Cortex of kidney (tissue), 1 donor: ENCODE results near the gene RRP8.

Experiments used
- DNase-seq: peaks from one replicate; lab custom pipeline; 2025; lab: John Stamatoyannopoulos, UW

Gene RRP8

DNA sequence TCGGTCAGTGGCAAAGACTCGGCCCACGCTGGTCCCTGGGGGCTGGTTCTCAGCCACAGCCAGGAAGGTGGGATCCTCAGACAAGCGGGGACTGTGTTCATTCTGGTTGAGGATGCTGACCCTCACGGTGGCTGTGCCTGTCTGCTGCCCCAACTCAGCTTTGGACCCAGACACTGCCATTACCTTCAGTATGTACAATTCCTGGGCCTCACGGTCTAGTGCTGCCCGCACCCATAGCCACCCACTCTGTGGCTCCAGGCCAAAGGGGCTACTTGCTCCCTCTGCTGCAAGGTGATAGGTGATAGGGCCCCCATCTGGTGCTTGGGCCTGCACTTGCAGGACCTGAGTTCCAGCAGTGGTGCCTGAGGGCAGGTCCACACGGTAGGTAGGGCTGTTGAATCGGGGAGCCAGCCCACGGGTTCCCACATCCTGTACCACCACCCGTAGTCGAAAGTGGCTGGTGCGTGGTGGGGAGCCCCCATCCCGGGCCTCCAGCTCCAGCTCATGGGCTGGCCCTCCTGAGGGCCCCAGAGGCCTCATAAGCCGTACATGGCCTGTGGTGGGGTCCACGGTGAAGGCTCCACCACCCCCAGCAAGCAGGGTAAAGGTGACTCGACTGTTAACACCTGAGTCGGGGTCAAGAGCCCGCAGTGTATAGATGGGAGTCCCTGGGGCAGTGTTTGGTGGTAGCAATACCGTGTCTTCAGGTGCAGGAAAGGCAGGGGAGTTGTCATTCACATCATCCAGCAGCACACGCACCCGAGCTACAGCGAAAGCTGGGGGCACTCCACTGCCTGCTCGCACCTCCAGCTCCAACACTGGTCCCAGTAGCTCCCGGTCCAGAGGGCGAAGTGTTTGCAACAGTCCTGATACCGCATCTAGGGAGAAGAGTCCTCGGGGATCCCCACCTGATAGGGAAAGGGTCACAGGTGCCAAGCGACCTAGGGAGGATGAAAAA lies 29.0 kb upstream of the RRP8 start:
- DNase-seq = no peak

DNA sequence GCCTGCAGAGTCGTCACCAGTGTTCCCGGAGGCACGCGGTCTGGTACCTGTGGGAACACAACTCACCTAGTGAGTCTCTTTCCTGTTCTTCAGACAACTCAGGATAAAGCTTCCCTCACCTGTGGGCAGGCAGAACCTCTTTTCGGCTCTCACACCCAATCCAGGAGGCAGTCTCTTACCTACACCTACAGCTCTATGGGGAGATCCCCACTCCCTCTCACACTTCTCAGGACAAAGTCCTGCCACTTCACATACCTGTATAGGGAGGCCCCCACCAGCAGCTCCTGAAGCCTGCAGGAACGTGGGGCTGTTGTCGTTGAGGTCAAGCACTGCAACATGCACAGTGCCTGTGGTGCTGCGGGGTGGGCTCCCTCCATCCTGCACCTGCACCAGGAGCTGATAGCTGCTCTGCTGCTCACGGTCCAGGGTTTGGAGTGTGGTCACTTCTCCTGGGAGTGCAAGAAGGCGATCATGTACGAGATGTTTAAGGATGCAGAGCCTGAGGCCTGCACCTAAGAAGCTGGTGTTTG lies 28.0 kb upstream of the RRP8 start:
- DNase-seq = no peak

DNA sequence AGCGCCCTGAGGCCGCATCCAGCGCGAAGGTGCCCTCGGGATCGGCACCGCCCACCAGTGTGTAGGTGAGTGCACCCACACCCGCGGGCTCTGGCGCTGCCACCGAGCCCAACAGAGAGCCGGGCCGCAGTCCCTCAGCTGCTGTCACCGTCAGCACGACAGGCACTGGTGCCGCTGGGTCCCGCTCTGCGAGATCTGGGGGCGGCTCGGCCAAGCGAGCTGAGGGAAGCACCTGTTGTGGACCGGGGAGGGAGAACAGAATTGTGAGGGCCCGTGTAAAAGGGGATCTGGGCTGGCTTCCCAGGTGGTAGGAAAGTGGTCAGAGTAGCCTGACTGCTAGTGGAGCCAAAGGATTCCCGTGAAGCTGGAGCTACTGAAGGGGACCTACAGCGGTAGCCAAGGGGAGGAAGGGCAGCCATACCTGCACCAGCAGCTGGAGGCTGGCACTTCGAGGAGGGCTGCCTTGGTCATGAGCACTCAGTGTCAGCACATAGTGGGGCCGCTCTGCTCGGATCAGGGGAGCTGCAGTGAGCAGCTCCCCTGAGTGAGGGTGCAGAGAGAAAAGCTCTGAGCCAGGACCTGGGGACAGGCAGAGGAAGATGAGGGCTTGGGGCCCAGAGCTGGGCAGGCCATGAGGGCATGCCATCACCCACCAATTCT lies 27.3 kb upstream of the RRP8 start:
- no peak for DNase-seq

DNA sequence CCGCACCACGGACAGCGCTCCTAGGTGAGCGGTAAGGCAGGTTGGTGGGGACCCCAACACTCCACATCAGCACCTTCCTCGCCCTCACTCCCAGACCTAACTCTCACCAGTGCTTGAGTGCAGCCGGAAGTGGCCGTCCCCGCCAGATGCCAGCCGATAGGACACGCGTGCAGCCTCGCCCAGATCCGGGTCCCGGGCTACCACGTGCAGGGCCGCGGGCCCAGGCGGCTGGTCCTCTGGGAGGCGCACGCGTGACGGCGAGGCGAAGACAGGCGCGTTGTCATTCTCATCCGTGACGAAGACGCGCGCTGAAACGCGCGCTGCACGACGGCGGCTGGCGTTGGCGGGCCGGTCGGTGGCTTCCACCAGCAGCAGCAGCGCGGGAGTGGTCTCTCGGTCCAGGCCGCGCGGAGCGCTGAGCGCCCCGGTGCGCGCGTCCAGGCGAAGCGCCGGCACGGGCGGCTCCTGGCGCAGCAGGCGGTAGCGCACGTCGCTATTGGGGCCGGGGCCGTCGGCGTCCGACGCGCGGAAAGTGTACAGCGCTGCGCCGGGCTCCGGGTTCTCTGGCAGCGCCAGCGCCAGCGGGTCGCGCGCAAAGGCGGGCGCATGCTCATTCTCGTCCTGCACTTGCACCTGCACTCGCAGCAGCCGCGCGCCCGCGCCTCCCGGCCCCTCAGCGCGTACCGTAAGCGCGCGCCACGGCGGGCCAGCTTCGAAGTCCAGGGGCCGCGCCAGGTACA lies 26.6 kb upstream of the RRP8 start:
- DNase-seq = no peak

DNA sequence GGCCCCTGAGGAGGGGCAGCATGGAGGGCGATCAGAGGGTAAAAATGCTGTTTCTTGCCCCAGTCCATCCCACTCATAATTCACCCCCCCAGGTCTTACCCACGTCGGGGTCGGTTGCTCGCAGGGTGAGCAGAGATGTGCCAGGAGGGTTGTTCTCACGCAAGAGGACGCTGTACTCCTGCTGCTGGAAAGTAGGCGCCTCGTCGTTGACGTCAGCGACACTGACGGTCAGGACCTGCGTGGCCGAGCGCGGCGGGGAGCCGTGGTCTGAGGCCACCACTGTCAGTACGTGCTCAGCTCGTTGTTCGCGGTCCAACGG lies 26.1 kb upstream of the RRP8 start:
- no peak for DNase-seq

DNA sequence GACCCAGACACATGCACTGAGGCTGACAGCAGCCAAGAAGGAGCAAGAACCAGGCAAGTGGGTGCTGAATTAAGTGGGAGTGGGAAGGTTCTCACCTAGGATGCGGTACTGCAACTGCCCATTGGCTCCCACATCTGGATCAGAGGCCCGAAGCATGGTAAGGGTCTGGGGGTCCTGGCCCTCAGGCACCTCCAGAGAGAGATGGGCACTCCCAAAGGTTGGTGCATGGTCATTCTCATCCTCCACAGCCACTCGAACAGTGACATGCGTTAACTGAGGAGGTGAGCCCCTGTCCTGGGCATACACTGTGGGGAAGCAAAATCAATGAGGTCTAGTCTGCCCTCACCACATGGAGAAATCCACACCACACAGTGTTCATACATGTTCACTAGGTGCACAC lies 25.1 kb upstream of the RRP8 start:
- no peak for DNase-seq

DNA sequence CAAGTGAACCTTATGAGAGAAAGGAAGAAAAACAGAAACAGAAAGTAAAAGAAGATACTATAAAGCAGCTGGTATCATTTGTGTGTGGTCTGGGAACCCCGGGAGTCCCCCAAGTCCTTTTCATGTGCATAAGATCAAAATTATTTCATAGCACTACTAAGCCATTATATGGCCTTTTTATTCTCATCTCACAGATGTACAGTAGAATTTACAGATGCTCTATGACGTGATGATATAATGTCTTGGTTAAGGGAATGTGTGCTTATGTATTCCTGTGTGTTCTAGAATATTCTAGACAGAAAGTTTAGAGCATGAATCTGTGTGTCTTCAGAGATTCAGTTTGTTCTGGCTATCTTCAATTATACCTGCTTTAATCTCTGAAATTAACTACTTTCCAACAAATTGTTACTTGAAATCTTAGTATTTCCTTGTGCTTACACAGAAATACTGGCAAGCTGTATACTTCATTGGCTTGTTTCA lies 24.4 kb upstream of the RRP8 start:
- no peak for DNase-seq

DNA sequence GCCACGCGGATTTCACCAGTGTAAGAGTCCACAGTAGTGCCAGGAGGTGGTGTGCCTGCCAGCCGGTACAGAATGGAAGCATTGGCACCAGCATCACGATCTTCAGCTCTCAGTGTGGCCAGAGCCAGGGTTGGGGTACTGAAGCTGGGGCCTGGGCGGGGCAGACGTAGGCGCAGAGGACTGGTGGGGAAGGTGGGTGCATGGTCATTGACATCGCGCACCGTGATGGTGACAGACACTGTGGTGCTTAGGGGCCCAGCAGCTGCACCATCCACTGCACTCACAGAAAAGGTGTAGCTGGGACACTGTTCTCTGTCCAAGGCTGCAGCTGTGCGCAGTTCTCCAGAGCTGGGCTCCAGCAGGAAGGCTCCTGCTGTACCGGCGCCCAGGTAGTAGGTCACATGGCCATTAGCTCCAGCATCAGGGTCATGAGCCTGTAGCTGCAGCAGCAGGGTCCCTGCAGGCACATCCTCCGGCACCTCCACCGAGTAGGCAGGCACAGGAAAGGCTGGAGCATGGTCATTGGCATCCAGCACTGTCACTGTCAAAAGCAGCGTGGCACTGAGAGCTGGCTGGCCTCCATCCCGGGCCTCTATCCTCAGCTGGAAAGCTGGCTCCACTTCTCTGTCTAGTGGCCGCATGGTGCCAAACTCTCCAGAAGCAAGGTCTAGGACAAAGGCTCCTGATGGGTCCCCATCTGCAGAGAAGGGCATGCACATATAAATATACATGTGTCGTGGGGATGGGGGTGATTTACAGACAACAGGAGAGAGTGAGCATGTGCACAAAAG lies 23.8 kb upstream of the RRP8 start:
- DNase-seq = no peak

DNA sequence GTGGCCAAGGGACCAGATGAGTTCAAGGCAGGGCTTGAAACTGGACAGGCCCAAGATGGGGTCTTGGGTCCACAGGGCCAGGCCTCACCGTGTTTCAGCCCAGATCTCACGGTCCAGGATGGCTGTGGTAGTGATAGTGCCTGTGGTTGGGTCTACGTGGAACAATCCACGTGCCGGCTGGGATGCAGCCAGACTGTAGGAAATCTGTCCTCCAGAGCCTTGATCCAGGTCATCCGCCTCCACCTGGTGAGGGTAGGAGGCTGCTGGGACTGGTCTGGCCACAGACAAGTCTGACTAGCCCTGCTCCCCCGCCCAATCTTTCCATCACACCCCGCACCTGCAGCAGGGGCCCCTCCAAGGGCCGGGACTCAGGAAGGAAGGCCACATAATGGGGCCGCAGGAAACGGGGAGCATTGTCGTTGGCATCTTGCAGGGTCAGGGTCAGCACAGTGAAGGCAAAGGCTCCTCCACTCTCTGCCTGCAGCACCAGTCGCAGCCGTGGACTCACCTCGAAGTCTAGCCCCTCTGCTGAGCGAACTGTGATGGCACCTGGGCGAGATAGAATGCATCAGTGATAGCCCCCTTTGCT lies 22.5 kb upstream of the RRP8 start:
- DNase-seq = no peak

DNA sequence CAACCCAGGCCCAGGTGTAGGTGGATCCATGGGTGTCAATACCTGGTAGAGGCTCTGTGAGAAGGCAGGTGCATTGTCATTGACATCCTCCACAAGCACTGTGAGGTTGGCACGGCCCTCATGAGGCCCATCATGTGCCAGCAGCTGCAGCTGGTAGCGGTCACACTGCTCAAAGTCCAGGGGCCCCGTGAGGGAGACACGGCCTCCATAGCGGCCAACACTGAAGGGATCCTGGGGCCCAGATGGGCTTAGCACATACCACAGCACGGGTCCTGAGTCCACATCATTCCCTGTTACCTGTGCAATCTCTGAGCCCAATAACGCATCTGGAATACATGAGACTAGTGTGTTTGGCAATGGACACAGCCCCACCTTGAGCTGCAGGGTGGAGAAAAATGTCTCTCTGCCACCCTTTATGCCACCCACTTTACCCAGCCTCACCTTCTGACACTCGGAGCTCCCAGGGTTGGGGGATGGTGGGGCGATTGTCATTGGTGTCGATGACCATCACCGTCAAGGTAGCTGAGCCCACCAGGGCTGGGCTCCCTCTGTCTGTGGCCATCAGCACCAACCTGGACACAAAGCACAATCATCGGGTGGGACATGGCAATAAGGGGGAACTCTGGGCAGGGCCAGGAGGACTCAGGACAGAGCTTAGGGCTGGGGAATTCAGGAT lies 21.9 kb upstream of the RRP8 start:
- DNase-seq = no peak

DNA sequence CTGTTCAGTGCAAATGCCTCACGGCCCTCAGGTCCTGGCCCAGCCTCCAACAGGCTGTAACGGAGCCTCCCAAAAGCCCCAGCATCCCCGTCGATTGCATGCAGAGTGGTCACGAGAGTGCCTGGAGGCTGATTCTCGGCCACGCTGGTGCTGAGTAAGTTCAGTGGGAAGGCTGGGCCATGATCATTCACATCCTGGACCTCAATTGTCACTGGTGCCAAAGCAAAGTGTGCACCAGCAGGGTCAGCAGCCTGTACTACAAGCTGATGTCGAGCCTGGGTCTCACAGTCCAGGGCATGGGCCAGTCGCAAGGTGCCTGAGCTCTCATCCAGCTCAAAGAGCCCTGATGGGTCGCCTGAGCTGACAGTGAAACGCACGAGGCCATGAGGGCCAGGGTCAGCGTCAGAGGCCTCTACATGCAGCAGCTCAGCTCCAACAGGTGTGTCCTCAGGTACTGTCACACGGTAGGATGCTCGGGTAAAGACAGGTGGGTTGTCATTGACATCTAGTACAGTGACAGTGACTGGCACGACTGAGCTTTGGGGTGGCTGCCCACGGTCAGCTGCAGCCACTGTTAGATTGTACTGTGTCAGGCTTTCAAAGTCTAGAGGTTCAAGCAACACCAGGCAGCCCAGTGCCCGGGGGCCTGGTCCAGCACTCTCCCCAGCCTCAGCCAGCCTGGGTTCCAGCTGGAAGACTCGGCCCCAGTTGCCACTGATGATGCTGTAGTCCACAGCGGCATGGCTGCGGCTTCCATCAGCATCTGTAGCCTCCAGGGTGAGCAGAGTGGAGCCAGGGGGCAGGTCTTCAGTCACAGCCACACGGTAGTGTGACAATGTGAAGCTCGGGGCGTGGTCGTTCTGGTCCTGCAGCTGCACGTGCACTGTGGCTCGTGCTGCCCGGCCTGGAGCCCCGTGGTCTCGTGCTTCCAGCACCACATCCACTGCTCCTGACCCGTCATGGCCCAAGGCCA lies 20.3 kb upstream of the RRP8 start:
- no peak for DNase-seq

DNA sequence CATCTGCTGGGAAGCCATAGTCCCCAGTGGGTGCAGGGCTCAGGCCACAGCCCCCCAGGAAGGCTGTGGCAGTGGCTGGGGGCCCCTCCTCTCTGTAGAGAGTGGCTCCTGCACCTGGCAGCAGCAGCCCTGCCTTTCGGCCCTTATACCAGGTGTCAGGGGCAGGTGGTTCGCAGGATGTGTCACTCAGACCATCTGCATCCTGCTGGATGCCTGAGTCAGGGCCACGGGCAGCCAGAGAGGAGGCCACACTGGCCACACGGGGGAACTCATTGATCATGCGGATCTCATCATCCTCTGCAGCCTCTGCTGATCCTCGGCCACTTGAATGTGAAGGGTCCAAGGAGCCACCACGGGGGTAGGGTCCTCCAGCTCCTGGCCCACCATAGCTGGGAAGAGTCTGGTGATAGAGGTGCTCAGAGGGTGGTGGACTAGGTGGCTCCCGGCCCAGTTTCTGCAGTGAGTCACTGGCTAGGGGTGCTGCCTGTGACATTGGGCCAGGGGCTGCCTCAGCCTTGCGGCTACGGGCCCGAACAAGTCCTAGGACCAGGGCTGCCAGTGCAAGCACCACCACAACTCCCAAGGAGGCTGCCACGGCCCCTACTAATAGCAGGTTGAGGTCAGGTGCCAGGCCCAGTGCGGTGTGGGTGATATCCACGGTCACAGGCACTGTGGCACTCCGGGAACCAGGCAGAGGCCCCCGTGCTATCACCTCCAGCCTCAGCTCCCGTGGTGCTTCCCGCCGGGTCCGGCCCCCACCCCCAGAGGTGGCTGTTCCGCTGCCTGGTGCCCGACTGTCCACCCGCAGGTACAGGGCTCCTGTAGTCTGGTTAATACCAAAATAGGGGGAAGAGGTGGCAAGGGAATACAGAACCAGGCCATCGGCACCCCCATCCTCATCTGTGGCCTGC lies 19.1 kb upstream of the RRP8 start:
- no peak for DNase-seq

DNA sequence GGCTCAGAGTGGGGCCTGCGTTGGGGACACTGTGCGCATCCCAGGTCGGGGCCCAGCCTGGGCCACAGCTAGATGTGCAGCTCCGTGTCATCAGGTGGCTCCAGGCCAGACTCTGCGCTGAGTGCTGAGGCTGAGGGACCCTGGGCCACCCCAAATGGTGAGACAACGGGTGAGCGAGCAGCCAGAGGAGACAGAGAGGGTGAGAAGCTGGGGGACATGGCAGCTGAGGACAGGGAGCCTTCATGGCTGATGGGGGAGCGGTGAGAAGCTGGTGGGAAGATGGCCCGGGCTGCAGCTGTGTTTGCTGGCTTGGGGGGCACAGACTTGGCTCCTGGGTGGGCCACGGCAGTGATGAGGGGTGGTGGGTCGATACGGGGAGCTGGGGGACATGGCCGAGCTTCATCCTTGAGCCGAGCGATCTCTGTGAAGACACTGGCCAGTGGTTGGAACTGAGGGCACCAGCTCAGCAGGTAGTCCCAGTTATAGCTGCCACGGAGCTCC lies 18.3 kb upstream of the RRP8 start:
- DNase-seq = no peak

DNA sequence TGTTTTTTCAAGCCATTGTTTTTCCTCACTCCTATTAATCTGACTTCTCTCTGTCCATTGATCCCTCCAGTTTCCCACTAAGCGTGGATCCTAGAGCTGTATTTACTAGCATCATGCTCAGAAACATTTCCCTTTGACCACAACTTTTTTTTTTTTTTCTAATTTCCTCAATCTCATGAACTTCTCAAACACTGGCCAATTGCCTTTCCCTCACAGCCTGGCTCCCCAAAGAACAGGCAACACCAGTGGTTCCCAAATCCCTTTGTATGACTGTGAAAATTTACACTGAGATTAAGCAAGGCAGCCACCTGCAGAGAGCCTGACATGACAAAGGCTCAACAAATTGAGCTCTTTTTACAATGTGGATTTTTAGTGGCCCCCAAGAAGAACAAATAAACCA lies 17.2 kb upstream of the RRP8 start:
- DNase-seq = no peak

DNA sequence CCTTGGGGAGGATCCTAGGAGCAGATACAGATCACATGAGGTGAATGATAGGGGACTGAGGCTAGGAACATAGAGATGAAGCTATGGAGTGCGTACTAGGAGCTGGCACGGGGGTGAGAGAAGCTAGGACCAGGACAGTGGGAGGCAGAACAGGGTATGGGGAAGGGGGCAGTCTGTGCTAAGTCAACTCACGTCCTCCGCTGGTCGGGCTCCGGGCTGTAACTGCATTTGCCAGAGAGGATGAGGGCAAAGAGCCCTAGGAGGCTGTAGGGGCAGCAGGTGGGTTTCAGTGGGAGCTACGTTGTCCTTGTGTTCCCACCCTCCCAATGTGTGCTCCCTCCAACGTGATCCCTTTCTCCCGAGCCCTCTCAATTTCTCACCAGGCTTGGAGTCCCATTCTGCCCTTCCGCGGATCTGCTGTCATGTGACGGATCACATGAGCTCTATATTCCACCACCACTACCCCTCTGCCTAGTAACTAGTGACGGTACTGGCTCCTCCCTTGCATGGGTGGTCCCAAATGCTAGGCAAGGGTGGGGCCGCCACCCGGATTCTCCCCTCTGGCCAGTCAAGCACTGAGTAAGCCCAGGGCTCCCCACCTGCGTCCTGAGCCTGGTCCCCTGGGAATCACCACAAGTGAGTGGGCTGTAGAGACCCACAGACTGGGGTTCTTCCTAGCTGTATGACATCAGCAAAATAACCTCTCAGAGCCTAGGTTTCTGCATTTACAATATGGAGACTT lies 15.8 kb upstream of the RRP8 start, which contains the start of gene TPP1:
TPP1 (minus strand) TSS at position 419 of the 742 bp plus-strand sequence; CDS start at position 397, 22 bp downstream.
- DNase-seq = no peak

DNA sequence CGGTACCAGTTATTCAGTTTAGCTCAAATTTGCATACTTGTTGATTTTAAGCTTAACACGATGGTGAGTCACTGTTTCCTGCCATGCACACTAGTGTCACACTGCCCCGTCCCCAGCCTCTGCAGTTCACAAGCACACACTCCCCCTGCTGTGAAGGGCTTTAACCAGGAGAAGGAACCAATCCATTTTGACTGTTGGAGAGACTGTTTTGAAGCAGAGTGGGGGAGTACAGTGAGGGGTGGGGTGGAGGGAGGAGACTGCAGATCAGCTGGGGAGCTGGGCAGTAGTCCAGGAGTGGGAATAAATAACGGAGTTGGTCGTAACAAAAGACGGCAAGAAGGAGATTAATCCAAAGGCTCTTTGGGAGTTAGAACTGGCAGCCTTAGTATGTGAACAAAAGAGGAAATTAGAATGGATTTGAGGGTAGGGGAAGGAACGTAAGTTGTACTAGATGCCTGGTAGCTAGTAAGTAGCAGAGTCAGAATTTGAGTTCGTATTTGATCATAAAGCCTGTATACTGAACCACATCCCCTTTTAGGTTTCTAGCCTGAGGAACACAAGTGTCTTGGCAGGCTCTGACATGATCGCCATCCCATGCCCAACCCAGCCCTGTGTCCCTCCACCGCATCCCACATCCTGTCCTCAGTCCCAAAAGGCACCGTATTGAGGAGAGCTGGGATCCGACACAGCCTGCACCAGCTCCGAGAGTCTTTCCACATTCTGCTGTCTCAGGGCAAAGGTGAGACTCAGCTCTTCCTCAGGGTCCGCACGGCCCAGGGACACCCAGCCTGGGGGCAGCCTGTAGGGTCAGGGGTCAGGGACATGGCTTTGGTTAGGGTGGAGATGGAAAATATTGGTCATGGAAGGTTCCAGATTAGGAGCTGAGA lies 14.9 kb upstream of the RRP8 start:
- no peak for DNase-seq
